GM12878 (cell line): Measurements from ENCODE around the gene MCEMP1. TPM values are rescaled to one million over a fixed set of nuclear protein-coding genes. Genes with fewer than 3 reads are reported as not detected.
A peak's percentile ranks its signal among the peaks of the same experiment; 100 is the strongest.

ENCODE experiments used
- ATAC-seq: fragments of 200-7000 bp; cut with Tn5 transposase; 3 replicates; pipeline ENCODE4 v1.9.1; 2020; ENCODE audit warnings: mild to moderate bottlenecking, moderate library complexity
- BruUV-seq: library from RNA; stranded (reverse); fragments of 400-500 nt; replicated peaks from 2 replicates; lab custom pipeline; 2021; lab: Mats Ljungman, UMichigan
- CTCF ChIA-PET: fragments of 300-600 bp; sonication (Branson Sonifier 250); formaldehyde crosslinking; extraction: SDS; loops from one replicate; lab custom pipeline; 2021; ENCODE audit warnings: inconsistent platforms; lab: Yijun Ruan, JAX
- POLR2A ChIA-PET: fragments of 350-600 bp; formaldehyde crosslinking; extraction: SDS; loops from one replicate; lab custom pipeline; 2021; ENCODE audit warnings: inconsistent platforms; lab: Charles Lee
- RAD21 ChIA-PET: fragments of 300-600 bp; sonication (Branson Sonifier 250); formaldehyde crosslinking; loops from one replicate; lab custom pipeline; 2023; ENCODE audit warnings: antibody characterized with exemption; ENCODE audit not compliant: unreplicated experiment; lab: Charles Lee
- SMC1A ChIA-PET: fragments of 300-600 bp; sonication (Branson Sonifier 250); formaldehyde crosslinking; loops from one replicate; lab custom pipeline; 2023; ENCODE audit not compliant: unreplicated experiment, uncharacterized antibody; lab: Charles Lee
- DNase-seq: peaks from one replicate; pipeline ENCODE4 v3.0.0-alpha.2; 2011; ENCODE audit warnings: low read depth, low spot score
- FAIRE-seq: peaks from 3 replicates; lab custom pipeline; 2011; peaks lifted over from hg19 to GRCh38; lab: Jason Lieb, UNC
- H2AFZ ChIP-seq: 2 replicates; pipeline ENCODE4 v1.6.0; 2011; ENCODE audit warnings: low read depth, low read length, control low read depth; ENCODE audit not compliant: control insufficient read depth
- H3K27ac ChIP-seq: 2 replicates; pipeline ENCODE4 v1.5.1; 2011; ENCODE audit warnings: control low read depth; ENCODE audit not compliant: control insufficient read depth, insufficient read depth
- H3K27me3 ChIP-seq, 2 experiments: replicated peaks in 1 of 2; 2 replicates each; pipeline versions ENCODE4 v1.6.0 to v1.6.1; 2011; ENCODE audit warnings: low read length in 1 of 2; ENCODE audit not compliant: control insufficient read depth in 2 of 2, insufficient read depth in 2 of 2
- H3K36me3 ChIP-seq, 2 experiments: 2 replicates each; pipeline ENCODE4 v1.5.1; 2011; ENCODE audit warnings: low read length in 1 of 2; ENCODE audit not compliant: control insufficient read depth in 2 of 2, insufficient read depth in 2 of 2
- H3K4me1 ChIP-seq: 2 replicates; pipeline ENCODE4 v1.6.1; 2011; ENCODE audit warnings: mild to moderate bottlenecking, low read length, moderate library complexity, mixed read lengths; ENCODE audit not compliant: control insufficient read depth, insufficient read depth
- H3K4me2 ChIP-seq: 2 replicates; pipeline ENCODE4 v1.6.0; 2011; ENCODE audit warnings: control low read depth; ENCODE audit not compliant: control insufficient read depth, insufficient read depth
- H3K4me3 ChIP-seq: fragments of 200-600 bp; sonication (generic); 2 replicates; pipeline ENCODE4 v1.5.1; 2016
- H3K79me2 ChIP-seq: 2 replicates; pipeline ENCODE4 v1.6.0; 2011; ENCODE audit warnings: low read length; ENCODE audit not compliant: control insufficient read depth, insufficient read depth
- H3K9ac ChIP-seq: 2 replicates; pipeline ENCODE4 v1.8.0; 2011; ENCODE audit warnings: low read length, control low read depth, mixed read lengths; ENCODE audit not compliant: control insufficient read depth, insufficient read depth
- H3K9me3 ChIP-seq: replicated peaks from 3 replicates; pipeline ENCODE4 v1.5.1; 2011; ENCODE audit warnings: mild to moderate bottlenecking, low read length; ENCODE audit not compliant: control insufficient read depth, insufficient read depth
- H4K20me1 ChIP-seq: 2 replicates; pipeline ENCODE4 v1.6.0; 2011; ENCODE audit not compliant: control insufficient read depth, insufficient read depth
- BHLHE40 ChIP-seq, 2 experiments: fragments of 450-650 bp in 1 of 2; IDR thresholded peaks; 2 replicates each; pipeline ENCODE4 v1.6.1; 2011 to 2017; ENCODE audit warnings: low read depth in 2 of 2, borderline replicate concordance in 1 of 2, improper control_type of control experiment in 1 of 2, low read length in 1 of 2, mild to moderate bottlenecking in 1 of 2
- BRCA1 ChIP-seq: IDR thresholded peaks from 2 replicates; pipeline ENCODE4 v1.6.1; 2011; ENCODE audit warnings: low read depth, low read length, improper control_type of control experiment
- CREM ChIP-seq: IDR thresholded peaks from 2 replicates; pipeline ENCODE4 v1.6.1; 2014; ENCODE audit warnings: antibody characterized with exemption, low read depth
- EED ChIP-seq: sonication (generic); IDR thresholded peaks from 2 replicates; pipeline ENCODE4 v1.6.1; 2016; ENCODE audit warnings: antibody characterized with exemption, low read depth
- FOXK2 ChIP-seq: fragments of 450-650 bp; IDR thresholded peaks from 2 replicates; pipeline ENCODE4 v1.6.1; 2017; ENCODE audit warnings: mild to moderate bottlenecking, moderate library complexity
- HDAC2 ChIP-seq: fragments of 200-600 bp; sonication (generic); IDR thresholded peaks from 2 replicates; pipeline ENCODE4 v1.6.1; 2017
- IKZF1 ChIP-seq: fragments of 450-650 bp; conservative IDR thresholded peaks from 2 replicates; pipeline ENCODE4 v1.6.1; 2017; ENCODE audit warnings: antibody characterized with exemption, mild to moderate bottlenecking
- MYB ChIP-seq: fragments of 150-350 bp; IDR thresholded peaks from 2 replicates; pipeline ENCODE4 v1.6.1; 2014; ENCODE audit warnings: mild to moderate bottlenecking, low read depth, low read length, borderline replicate concordance
- NR2F1 ChIP-seq: fragments of 450-650 bp; conservative IDR thresholded peaks from 2 replicates; pipeline ENCODE4 v1.6.1; 2017; ENCODE audit warnings: mild to moderate bottlenecking
- POLR2A ChIP-seq: IDR thresholded peaks from 2 replicates; pipeline ENCODE4 v1.6.1; 2011; ENCODE audit warnings: low read depth, mild to moderate bottlenecking, low read length
- RB1 ChIP-seq: fragments of 450-650 bp; formaldehyde crosslinking; IDR thresholded peaks from 2 replicates; pipeline ENCODE4 v1.6.1; 2017; ENCODE audit warnings: mild to moderate bottlenecking, borderline replicate concordance
- TCF12 ChIP-seq: IDR thresholded peaks from 2 replicates; pipeline ENCODE4 v1.6.1; 2011; ENCODE audit warnings: low read depth, mild to moderate bottlenecking, low read length
- ZNF24 ChIP-seq: fragments of 450-650 bp; IDR thresholded peaks from 2 replicates; pipeline ENCODE4 v1.6.1; 2017; ENCODE audit warnings: antibody characterized with exemption, mild to moderate bottlenecking
- WGBS: methylation state at CpG from one replicate; pipeline ENCODE4 v1.1.6; 2016; ENCODE audit warnings: low lambda C conversion rate; ENCODE audit not compliant: insufficient replicate concordance, insufficient coverage; ENCODE audit errors: missing lambda C conversion rate; 5-methylcytosine and 5-hydroxymethylcytosine counted together
- in situ Hi-C: fragments of 300-500 bp; cut with MboI; formaldehyde crosslinking; loops from 9 replicates; pipeline ENCODE4 v1.14.3; 2018; ENCODE audit warnings: mixed read lengths
- intact Hi-C: fragments of 100-400 bp; cut with micrococcal nuclease; formaldehyde crosslinking; loops from one replicate; pipeline ENCODE4 v1.14.2; 2022; ENCODE audit not compliant: unreplicated experiment
- polyA plus RNA-seq, 11 experiments: library from polyadenylated mRNA; depleted of rRNA in 4 of 11; unstranded in 6 of 11; stranded (reverse) in 5 of 11; fragments of >200 nt; fragmentation: Nextera tagmentation in 4 of 11; fragmentation: Illumina TruSeq in 1 of 11; extraction: Ambion mirVana in 4 of 11; extraction: Trizol in 1 of 11; gene quantifications; 1 replicate in 1 of 11; 2 replicates in 10 of 11; pipeline versions ENCODE4 v1.2.1 to v1.2.3, GENCODE V29; 2011 to 2016; ENCODE audit warnings: inconsistent platforms in 2 of 11, missing spikeins in 2 of 11, low read depth in 1 of 11
- total RNA-seq, 4 experiments: library from RNA; depleted of rRNA in 3 of 4; stranded (reverse); fragments of >200 nt in 3 of 4; fragmentation: Illumina TruSeq in 1 of 4; extraction: Trizol in 1 of 4; gene quantifications; 2 replicates each; pipeline versions ENCODE4 v1.2.1 to v1.2.3, GENCODE V29; 2013 to 2021
- TF ChIP-seq, protein P1 (sequence below): IDR thresholded peaks from 2 replicates; pipeline ENCODE4 v1.6.1; 2011; ENCODE audit warnings: low read depth, low read length, improper control_type of control experiment, borderline replicate concordance
- TF ChIP-seq, protein P2 (sequence below): IDR thresholded peaks from 2 replicates; pipeline ENCODE4 v1.6.1; 2012; ENCODE audit warnings: low read depth, low read length, improper control_type of control experiment
- TF ChIP-seq, protein P3 (sequence below): fragments of 450-650 bp; formaldehyde crosslinking; IDR thresholded peaks from 2 replicates; pipeline ENCODE4 v1.4.0; 2022; ENCODE audit warnings: mild to moderate bottlenecking, moderate library complexity
- TF ChIP-seq, protein P4 (sequence below): IDR thresholded peaks from 2 replicates; pipeline ENCODE4 v1.6.1; 2011; ENCODE audit warnings: borderline replicate concordance, low read depth, mild to moderate bottlenecking, moderate library complexity, mixed read lengths, low read length; ENCODE audit not compliant: insufficient read depth; ENCODE audit errors: extremely low read length

The MCEMP1 gene
- total and polyA plus RNA-seq, 10 of the 15 experiments (the other 5 are each of a cell fraction or from before 2014, with no cell fraction given) = 0.08 to 0.55 (median 0.26) TPM; not detected in 1

DNA sequence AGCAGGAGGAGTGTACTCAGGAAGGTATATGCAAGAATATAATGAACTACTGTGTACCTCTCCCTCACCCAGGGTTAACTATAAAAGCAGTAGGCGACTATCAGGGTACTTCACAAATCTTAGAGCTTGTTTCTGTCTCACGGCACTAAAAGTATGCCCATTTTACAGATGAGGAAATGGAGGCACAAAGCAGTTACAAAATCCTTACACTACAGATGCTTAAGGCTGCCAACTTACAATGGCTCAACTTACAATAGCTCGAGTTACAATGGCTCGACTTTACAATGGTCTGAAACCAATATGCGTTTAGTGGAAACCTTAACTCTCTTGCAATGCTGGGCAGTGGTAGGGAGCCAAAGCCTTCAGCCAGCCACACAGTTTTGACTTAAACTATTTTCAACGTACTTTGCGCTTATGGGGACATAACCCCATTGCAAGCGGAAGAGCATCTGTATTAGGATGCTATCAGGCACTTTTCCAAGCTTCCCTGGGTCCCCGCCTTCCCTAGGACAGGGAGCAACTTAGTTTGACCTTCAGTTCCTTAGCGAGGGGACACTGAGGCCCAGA is 20.9 kb downstream of the MCEMP1 start (continued):
- TF ChIP-seq, protein P1, sequence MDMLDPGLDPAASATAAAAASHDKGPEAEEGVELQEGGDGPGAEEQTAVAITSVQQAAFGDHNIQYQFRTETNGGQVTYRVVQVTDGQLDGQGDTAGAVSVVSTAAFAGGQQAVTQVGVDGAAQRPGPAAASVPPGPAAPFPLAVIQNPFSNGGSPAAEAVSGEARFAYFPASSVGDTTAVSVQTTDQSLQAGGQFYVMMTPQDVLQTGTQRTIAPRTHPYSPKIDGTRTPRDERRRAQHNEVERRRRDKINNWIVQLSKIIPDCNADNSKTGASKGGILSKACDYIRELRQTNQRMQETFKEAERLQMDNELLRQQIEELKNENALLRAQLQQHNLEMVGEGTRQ = no peak
- no peak for TF ChIP-seq BRCA1

DNA sequence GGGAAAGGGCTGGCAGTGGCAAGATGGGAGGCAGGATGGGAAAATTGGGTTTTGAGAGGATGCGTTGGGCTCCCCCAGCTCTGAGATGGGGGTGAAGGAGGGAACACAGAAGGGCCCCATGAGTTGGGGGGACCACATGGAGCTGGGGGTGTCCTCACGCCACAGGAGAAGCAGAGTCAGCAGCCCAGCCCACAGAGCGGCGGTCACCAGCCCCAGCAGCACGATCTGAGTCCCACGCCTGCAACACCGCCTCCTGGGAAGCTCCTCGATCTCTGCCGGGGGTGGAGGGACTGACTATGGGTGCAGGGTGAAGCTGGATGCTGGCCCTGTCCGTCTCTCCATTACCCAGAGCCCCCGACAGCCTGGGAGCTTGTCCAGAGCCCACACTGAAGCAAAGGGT is 21.7 kb downstream of the MCEMP1 start:
- RAD21 ChIA-PET = interaction anchor here (0.6 to 2.9 kb wide), 8 partner anchors 8 to 245 kb away, joined by 3 to 19 read pairs (median 5); partner anchors contain the start of genes TIMM44 and TRAPPC5
- H3K36me3 ChIP-seq = peaks cover 6 to 16% of the 10 kb centered on the region in 2 experiments; a peak in 3 of 4 replicates
- POLR2A ChIA-PET = interaction anchor here (0.6 to 2.1 kb wide), 7 partner anchors 8 to 124 kb away, joined by 3 to 11 read pairs (median 4); partner anchors contain the start of gene TRAPPC5
- DNase-seq (no peak), FAIRE-seq (no peak), ATAC-seq (peak; percentile 6; the same call in 2 of the 3 replicates)
- no peaks in the 10 kb centered on the region; the same call in 2 of the 3 replicates for H3K9me3 ChIP-seq
- in situ Hi-C loops (no loop called here), intact Hi-C loops (no loop called here)
- CTCF ChIA-PET = interaction anchor here (0.8 to 5.0 kb wide), 7 partner anchors 15 to 130 kb away, joined by 3 to 32 read pairs (median 5); partner anchors contain the start of gene TRAPPC5
- BruUV-seq = no TSS peak
- H3K9ac ChIP-seq = peak overlapping the region; percentile 88
- peak overlapping the region; percentile 94 for H3K27ac ChIP-seq
- H3K79me2 ChIP-seq = peaks cover 74% of the 10 kb centered on the region
- WGBS = 81% methylated on average over 11 of the region's 11 CpGs
- peaks cover 43% of the 10 kb centered on the region for H3K4me1 ChIP-seq
- H3K27me3 ChIP-seq = no peaks in the 10 kb centered on the region
- H3K4me3 ChIP-seq = peak overlapping the region; percentile 100
- H2AFZ ChIP-seq = no peak overlapping the region
- SMC1A ChIA-PET = interaction anchor here (0.6 to 5.5 kb wide), 9 partner anchors 8 to 101 kb away, joined by 4 to 26 read pairs (median 4); partner anchors contain the start of gene TRAPPC5
- H4K20me1 ChIP-seq = no peaks in the 10 kb centered on the region
- H3K4me2 ChIP-seq = peak overlapping the region; percentile 97
- TF ChIP-seq NR2F1 (no peak), ZNF24 (no peak), HDAC2 (no peak), MYB (no peak), POLR2A (0 out of 2 replicates have a peak, but pooled peaks have one; percentile 31), RB1 (no peak), TCF12 (no peak), EED (no peak), FOXK2 (no peak), BHLHE40 (IDR thresholded peaks at IDR 0.05; ENCODE audit: borderline replicate concordance in 1 of 2, low read depth in 2 of 2, low read length in 1 of 2) (peak in 1 of 2 experiments; percentile 61; a peak in 1 of 4 replicates), IKZF1 (peak; percentile 53), CREM (no peak)
- TF ChIP-seq, protein P2, sequence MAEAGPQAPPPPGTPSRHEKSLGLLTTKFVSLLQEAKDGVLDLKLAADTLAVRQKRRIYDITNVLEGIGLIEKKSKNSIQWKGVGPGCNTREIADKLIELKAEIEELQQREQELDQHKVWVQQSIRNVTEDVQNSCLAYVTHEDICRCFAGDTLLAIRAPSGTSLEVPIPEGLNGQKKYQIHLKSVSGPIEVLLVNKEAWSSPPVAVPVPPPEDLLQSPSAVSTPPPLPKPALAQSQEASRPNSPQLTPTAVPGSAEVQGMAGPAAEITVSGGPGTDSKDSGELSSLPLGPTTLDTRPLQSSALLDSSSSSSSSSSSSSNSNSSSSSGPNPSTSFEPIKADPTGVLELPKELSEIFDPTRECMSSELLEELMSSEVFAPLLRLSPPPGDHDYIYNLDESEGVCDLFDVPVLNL = no peak
- TF ChIP-seq, protein P3, sequence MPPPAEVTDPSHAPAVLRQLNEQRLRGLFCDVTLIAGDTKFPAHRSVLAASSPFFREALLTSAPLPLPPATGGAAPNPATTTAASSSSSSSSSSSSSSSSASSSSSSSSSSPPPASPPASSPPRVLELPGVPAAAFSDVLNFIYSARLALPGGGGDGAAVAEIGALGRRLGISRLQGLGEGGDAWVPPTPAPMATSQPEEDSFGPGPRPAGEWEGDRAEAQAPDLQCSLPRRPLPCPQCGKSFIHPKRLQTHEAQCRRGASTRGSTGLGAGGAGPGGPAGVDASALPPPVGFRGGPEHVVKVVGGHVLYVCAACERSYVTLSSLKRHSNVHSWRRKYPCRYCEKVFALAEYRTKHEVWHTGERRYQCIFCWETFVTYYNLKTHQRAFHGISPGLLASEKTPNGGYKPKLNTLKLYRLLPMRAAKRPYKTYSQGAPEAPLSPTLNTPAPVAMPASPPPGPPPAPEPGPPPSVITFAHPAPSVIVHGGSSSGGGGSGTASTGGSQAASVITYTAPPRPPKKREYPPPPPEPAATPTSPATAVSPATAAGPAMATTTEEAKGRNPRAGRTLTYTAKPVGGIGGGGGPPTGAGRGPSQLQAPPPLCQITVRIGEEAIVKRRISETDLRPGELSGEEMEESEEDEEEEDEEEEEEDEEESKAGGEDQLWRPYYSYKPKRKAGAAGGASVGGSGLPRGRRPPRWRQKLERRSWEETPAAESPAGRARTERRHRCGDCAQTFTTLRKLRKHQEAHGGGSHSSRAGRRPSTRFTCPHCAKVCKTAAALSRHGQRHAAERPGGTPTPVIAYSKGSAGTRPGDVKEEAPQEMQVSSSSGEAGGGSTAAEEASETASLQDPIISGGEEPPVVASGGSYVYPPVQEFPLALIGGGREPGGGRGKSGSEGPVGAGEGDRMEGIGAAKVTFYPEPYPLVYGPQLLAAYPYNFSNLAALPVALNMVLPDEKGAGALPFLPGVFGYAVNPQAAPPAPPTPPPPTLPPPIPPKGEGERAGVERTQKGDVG (CRISPR knock-in tag) = no peak
- TF ChIP-seq, protein P4, sequence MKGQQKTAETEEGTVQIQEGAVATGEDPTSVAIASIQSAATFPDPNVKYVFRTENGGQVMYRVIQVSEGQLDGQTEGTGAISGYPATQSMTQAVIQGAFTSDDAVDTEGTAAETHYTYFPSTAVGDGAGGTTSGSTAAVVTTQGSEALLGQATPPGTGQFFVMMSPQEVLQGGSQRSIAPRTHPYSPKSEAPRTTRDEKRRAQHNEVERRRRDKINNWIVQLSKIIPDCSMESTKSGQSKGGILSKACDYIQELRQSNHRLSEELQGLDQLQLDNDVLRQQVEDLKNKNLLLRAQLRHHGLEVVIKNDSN = no peak
